Left ventricle myocardium superior (tissue), 1 donor: ENCODE results near the gene PCDH18. TPM values are rescaled to one million over a fixed set of nuclear protein-coding genes. Genes with fewer than 3 reads are reported as not detected.
A peak's percentile ranks its signal among the peaks of the same experiment; 100 is the strongest.

Source experiments
- ATAC-seq: fragments of 200-7000 bp; cut with Tn5 transposase; one replicate; pipeline ENCODE4 v1.9.1; 2020; ENCODE audit warnings: mild to moderate bottlenecking, moderate library complexity
- DNase-seq: peaks from one replicate; pipeline ENCODE4 v3.0.0-alpha.2; 2020
- intact Hi-C: fragments of 100-400 bp; cut with micrococcal nuclease; formaldehyde crosslinking; loops from one replicate; pipeline ENCODE4 v1.11.0; 2022
- total RNA-seq: library from RNA; stranded (reverse); fragmentation: NEBNext Ultra II Directional; extraction: Animal tissue kit (Norgen Biotek cat#: 25700); gene quantifications from one replicate; pipeline ENCODE4 v1.2.1, GENCODE V29; 2021
- donor health status: DM: no; HTN: yes; CAD: no; lungs with severe emphysema.

PCDH18 gene
- total RNA-seq, 1 donor from 2014 or later: 3.9 TPM

DNA sequence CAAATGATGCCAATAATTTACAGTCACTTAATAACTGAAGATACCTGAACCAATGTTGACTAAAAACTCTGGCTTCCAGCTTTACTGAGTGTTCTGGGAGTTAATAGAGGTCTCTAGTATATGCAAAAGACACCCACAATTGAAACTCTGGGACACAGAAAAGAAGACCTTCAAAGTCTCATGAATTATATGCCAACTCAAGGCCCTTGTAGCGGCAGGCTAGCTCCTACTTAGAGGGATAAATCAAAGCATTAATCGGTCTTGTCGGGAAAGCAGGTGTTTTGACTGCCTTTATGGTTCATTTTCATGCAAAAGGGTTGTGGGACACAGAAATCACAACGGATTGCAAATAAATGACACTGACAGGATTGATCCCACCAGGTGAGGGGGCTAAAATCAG lies 55.9 kb downstream of the PCDH18 start:
- ATAC-seq (no peak), DNase-seq (no peak)
- intact Hi-C loops: no loop called here

GRCh38 chr4:137474711-137475301 lies 57.5 kb downstream of the PCDH18 start:
- peak; percentile 37 for ATAC-seq
- intact Hi-C loops: no loop called here

GRCh38 chr4:137471895-137472294 lies 60.4 kb downstream of the PCDH18 start:
- DNase-seq: no peak
- intact Hi-C loops: no loop called here
- ATAC-seq: no peak

More at GRCh38 chr4:137474711-137475301, 57.5 kb downstream of the PCDH18 start:
- no peak for DNase-seq

GRCh38 chr4:137471461-137471860 lies 60.8 kb downstream of the PCDH18 start:
- ATAC-seq (no peak), DNase-seq (no peak)
- intact Hi-C loops: no loop called here

DNA sequence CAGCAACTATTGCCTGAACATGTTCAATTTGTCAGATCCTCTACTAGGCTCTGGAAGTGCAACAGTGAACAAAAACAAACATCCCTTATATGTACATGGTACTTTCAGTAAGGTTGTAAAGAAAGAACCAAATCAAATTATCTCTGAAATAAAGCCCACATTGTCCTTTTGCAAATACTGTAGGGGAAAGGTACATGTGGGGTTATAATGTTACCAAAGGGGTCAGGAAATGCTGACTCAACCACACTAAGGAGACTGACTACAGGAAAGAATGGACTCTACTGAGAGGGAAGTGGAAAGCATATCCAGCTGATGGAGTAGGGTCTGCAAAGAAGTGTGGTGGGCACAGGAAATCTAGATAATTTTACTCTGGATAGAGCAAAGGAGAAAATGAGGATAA lies 61.5 kb downstream of the PCDH18 start:
- DNase-seq (no peak), ATAC-seq (no peak)
- intact Hi-C loops: no loop called here
